Activated gamma-delta T cell treated with Interleukin-2 at 50 U/mL for 16 hours (primary cell): ENCODE measurements around the gene SNF8.

Source experiments
- DNase-seq: peaks from one replicate; pipeline ENCODE4 v3.0.0-alpha.2; 2020

Gene SNF8

GRCh38 chr17:48883171-48883570, 61.5 kb downstream of the SNF8 start:
- no peak for DNase-seq

DNA sequence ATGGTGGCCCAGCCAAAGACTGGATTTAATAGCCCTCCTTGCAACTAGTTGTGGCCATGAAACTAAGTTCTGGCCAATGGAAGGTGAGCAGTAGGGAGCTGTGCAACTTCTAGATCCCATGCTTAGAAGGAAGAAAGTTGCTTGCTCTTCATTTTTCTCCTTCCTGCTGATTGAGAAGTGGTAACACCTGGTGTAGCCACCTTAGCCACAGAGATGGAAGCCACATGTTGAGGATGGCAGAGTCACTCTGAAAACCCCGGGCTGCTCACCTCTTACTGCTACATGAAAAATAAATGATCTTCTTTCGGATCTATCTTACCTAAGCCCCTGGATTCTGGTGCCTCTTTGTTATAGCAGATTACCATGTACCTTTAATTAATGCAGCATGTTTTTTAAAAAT, 62.4 kb downstream of the SNF8 start:
- DNase-seq = no peak
